ENCODE results near the gene NBEAL1. TPM values are rescaled to one million over a fixed set of nuclear protein-coding genes. Genes with fewer than 3 reads are reported as not detected.
"Not testable (repeated sequence)": the region's sequence is repeated elsewhere in the genome, so short reads cannot be mapped to it uniquely, and the experiment has no call there.

Gene NBEAL1
- total and polyA plus RNA-seq, 2 of the 8 experiments (the other 6 are each of a cell fraction or from before 2014, with no cell fraction given): 2.3 to 10.7 TPM

DNA sequence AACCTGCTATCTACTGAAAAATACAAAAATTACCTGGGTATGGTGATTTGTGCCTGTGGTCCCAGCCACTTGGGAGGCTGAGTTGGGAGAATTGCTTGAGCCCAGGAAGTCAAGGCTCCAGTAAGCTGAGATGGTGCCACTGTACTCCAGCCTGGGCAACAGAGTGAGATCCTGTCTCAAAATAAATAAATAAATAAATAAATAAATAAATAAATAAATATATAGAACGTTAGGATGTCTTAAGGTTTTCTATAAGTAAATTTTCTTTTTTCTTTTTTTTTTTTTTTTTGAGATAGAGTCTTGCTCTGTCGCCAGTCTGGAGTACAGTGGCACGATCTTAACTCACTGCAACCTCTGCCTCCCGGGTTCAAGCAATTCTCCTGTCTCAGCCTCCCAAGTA lies 95.8 kb downstream of the NBEAL1 start:
- H3K9me3 ChIP-seq (ENCODE audit: insufficient read depth in 2 of 2, low read depth in 1 of 2, low read length in 1 of 2); H2BK15ac ChIP-seq (ENCODE audit: low read length); POLR2A ChIA-PET (ENCODE audit: partially characterized antibody): not testable (repeated sequence)

More for the DNA sequence above, 95.8 kb downstream of the NBEAL1 start:
- not testable (repeated sequence) for H4K91ac ChIP-seq (replicated peaks; ENCODE audit: insufficient read length, low read length); H2BK5ac ChIP-seq (ENCODE audit: low read depth, low read length); H3K79me2 ChIP-seq (ENCODE audit: control insufficient read depth in 1 of 2, insufficient read depth in 2 of 2, low read length in 2 of 2); H4K8ac ChIP-seq (ENCODE audit: extremely low read depth, insufficient read depth, low read length); H3K27ac ChIP-seq (ENCODE audit: low read depth, low read length); H2BK20ac ChIP-seq (ENCODE audit: low read length); H3K27me3 ChIP-seq (replicated peaks in 1 of 4; ENCODE audit: control insufficient read depth in 3 of 4, extremely low read depth in 1 of 4, insufficient read depth in 3 of 4, low read length in 3 of 4); H2AFZ ChIP-seq (ENCODE audit: low read length); H3K4me2 ChIP-seq (ENCODE audit: insufficient read depth in 1 of 2, low read depth in 2 of 2, low read length in 2 of 2); H3K23ac ChIP-seq (ENCODE audit: insufficient read length); H4K5ac ChIP-seq (ENCODE audit: insufficient read length, low read depth, low read length); H3K4ac ChIP-seq (replicated peaks; ENCODE audit: insufficient read length, low read depth, low read length); H3K56ac ChIP-seq (replicated peaks; ENCODE audit: insufficient read length, low read depth, low read length); H3K79me1 ChIP-seq (ENCODE audit: low read depth, low read length); H2BK120ac ChIP-seq (replicated peaks; ENCODE audit: low read depth, low read length); H3K14ac ChIP-seq (ENCODE audit: insufficient read length); H3K23me2 ChIP-seq (ENCODE audit: low read depth, low read length); H4K20me1 ChIP-seq (replicated peaks in 1 of 2; ENCODE audit: control insufficient read depth in 1 of 2, insufficient read depth in 2 of 2, low read length in 2 of 2); H3K4me3 ChIP-seq (ENCODE audit: extremely low read depth in 1 of 4, insufficient read depth in 2 of 4, low read depth in 3 of 4, low read length in 4 of 4); FAIRE-seq; H3K36me3 ChIP-seq (ENCODE audit: control insufficient read depth in 2 of 4, insufficient read depth in 4 of 4, low read length in 3 of 4); H2AK5ac ChIP-seq (ENCODE audit: low read depth, low read length); H3K9ac ChIP-seq (replicated peaks in 1 of 4; ENCODE audit: extremely low read depth in 1 of 4, low read depth in 3 of 4, low read length in 3 of 4); H3K4me1 ChIP-seq (replicated peaks in 1 of 4; ENCODE audit: control insufficient read depth in 3 of 4, insufficient read depth in 4 of 4, low read length in 3 of 4); DNase-seq (ENCODE audit: low read depth in 1 of 2, low spot score in 2 of 2); H2BK12ac ChIP-seq (ENCODE audit: low read depth, low read length); H3K18ac ChIP-seq (ENCODE audit: extremely low read depth, low read length)
- 67% methylated on average over 3 of the region's 4 CpGs; no CpG with 5 or more reads in 1 of the 2 experiments for WGBS, 2 experiments (ENCODE audit: extremely low coverage in 1 of 2, insufficient coverage in 1 of 2, insufficient read length in 1 of 2, insufficient replicate concordance in 2 of 2, low coverage in 1 of 2, low lambda C conversion rate in 2 of 2, missing lambda C conversion rate in 1 of 2)
- CTCF ChIA-PET (ENCODE audit: partially characterized antibody): interaction anchor here (0.5 to 1.2 kb wide), 3 partner anchors 12 to 689 kb away, joined by 4 to 6 read pairs (median 5); no protein-coding TSS in a partner anchor
